GM18519 (cell line): ENCODE measurements around the gene AURKAIP1.
"Not testable (repeated sequence)": the region's sequence is repeated elsewhere in the genome, so short reads cannot be mapped to it uniquely, and the experiment has no call there.

Experiments used
- ATAC-seq: cut with Tn5 transposase; IDR thresholded peaks from one replicate; pipeline ENCODE4 v1.9.1; 2021; ENCODE audit warnings: mild to moderate bottlenecking, moderate library complexity; ENCODE audit not compliant: unreplicated experiment, low FRiP score

The AURKAIP1 gene

GRCh38 chr1:1388078-1388472 lies 13.1 kb upstream of the AURKAIP1 start:
- no peak for ATAC-seq

- ATAC-seq: no peak
Observed at GRCh38 chr1:1387098-1388077, 12.4 kb upstream of the AURKAIP1 start.

- ATAC-seq: no peak
Observed at GRCh38 chr1:1385931-1386330, 10.9 kb upstream of the AURKAIP1 start.

- not testable (repeated sequence) for ATAC-seq
Observed at GRCh38 chr1:1385339-1385738, 10.3 kb upstream of the AURKAIP1 start.

- no peak for ATAC-seq
Observed at GRCh38 chr1:1381294-1381693, 6.3 kb upstream of the AURKAIP1 start.

- no peak for ATAC-seq
Observed at GRCh38 chr1:1380860-1381259, 5.9 kb upstream of the AURKAIP1 start.

- ATAC-seq: no peak
Observed at GRCh38 chr1:1377540-1378205, 2.7 kb upstream of the AURKAIP1 start.

- no peak for ATAC-seq
Observed at GRCh38 chr1:1376551-1377226, 1.7 kb upstream of the AURKAIP1 start.

GRCh38 chr1:1374589-1374928 lies 448 bp downstream of the AURKAIP1 start:
- ATAC-seq: no peak

- ATAC-seq: no peak
Observed at GRCh38 chr1:1373815-1374588, 1.0 kb downstream of the AURKAIP1 start.

GRCh38 chr1:1373051-1373814 lies 1.8 kb downstream of the AURKAIP1 start:
- no peak for ATAC-seq

GRCh38 chr1:1371746-1372711 lies 3.0 kb downstream of the AURKAIP1 start:
- no peak for ATAC-seq

- no peak for ATAC-seq
Observed at GRCh38 chr1:1371364-1371745, 3.7 kb downstream of the AURKAIP1 start.

- ATAC-seq: no peak
Observed at GRCh38 chr1:1370771-1371300, 4.2 kb downstream of the AURKAIP1 start.

GRCh38 chr1:1370094-1370493 lies 4.9 kb downstream of the AURKAIP1 start:
- ATAC-seq: not testable (repeated sequence)

- ATAC-seq: no peak
Observed at GRCh38 chr1:1367315-1367714, 7.7 kb downstream of the AURKAIP1 start.

- ATAC-seq: no peak
Observed at GRCh38 chr1:1366699-1367066, 8.3 kb downstream of the AURKAIP1 start.

GRCh38 chr1:1365875-1366698 lies 8.9 kb downstream of the AURKAIP1 start:
- no peak for ATAC-seq
